ENCODE measurements around the gene ZNF839. TPM values are rescaled to one million over a fixed set of nuclear protein-coding genes. Genes with fewer than 3 reads are reported as not detected.

Gene ZNF839
- polyA plus RNA-seq, 2 of the 4 experiments (the other 2 are of a cell fraction): 6.0 to 10.8 TPM

DNA sequence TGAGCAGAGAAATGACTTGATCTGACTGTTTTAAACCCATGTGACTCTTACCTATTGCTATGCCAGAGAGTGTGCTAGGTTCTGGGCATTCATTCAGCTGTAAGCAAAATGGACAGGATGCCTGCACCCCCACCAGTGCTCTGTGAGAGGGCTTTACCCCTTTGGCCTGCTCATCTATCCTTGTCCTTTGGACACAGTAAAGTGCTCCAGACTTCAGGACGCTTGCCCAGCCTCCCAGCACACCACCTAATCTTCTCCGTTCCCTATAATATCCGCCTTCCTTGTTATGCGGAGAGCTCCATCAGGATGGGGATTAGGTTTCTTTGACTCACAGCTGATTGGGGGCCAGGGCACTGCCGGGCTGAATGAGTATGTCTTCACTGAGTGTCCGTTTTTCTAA lies 4.4 kb upstream of the ZNF839 start (continued):
- TF ChIP-seq, protein P1, sequence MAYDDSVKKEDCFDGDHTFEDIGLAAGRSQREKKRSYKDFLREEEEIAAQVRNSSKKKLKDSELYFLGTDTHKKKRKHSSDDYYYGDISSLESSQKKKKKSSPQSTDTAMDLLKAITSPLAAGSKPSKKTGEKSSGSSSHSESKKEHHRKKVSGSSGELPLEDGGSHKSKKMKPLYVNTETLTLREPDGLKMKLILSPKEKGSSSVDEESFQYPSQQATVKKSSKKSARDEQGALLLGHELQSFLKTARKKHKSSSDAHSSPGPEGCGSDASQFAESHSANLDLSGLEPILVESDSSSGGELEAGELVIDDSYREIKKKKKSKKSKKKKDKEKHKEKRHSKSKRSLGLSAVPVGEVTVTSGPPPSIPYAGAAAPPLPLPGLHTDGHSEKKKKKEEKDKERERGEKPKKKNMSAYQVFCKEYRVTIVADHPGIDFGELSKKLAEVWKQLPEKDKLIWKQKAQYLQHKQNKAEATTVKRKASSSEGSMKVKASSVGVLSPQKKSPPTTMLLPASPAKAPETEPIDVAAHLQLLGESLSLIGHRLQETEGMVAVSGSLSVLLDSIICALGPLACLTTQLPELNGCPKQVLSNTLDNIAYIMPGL (CRISPR knock-in tag; IDR thresholded peaks at IDR 0.05; ENCODE audit: borderline replicate concordance): no peak
- TF ChIP-seq, protein P2, sequence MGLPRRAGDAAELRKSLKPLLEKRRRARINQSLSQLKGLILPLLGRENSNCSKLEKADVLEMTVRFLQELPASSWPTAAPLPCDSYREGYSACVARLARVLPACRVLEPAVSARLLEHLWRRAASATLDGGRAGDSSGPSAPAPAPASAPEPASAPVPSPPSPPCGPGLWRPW (IDR thresholded peaks at IDR 0.05): no peak

DNA sequence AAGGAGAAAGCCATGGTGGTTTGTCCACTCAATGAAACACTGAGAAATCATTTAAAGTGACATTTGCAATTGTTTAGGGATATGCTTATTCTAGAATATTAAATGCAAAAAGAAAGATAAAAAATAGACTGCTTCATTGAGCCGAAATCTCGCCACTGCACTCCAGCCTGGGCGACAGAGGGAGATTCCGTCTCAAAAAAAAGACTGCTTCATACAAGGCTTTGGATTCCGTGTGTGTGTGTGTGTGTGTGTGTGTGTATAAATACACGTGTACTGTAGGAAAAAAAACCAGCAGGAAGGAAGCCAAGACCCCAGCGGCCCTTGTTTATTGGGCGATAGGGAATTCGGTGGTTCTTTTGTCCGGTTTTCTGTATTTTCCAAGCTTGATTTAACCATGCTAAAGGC lies 3.2 kb upstream of the ZNF839 start:
- Histone ChIP-seq H3K4me1 (peaks cover 36% of the 10 kb centered on the region), H3K9me3 (no peaks in the 10 kb centered on the region), H3K4me2 (peak overlapping the region; percentile 81), H3K27ac (peak overlapping the region; percentile 73 to 99), H3K4me3 (peak overlapping the region; percentile 37)
- 4% methylated on average over 10 of the region's 10 CpGs for WGBS (ENCODE audit: missing lambda C conversion rate)
- DNase-seq (ENCODE audit: low read depth in 1 of 2, low spot score in 1 of 2) (peak in 1 of 2 experiments; percentile 74), ATAC-seq (no peak), FAIRE-seq (no peak)
- TF ChIP-seq NPAS2 (CRISPR knock-in tag; IDR thresholded peaks at IDR 0.05; ENCODE audit: borderline replicate concordance) (0 out of 2 replicates have a peak, but pooled peaks have one; percentile 39), SREBF2 (IDR thresholded peaks at IDR 0.05) (no peak)
- ChIA-PET CTCF (interaction anchor here (0.6 to 8.8 kb wide), 37 partner anchors 9 to 1929 kb away, joined by 3 to 100 read pairs (median 5); partner anchors contain the start of genes DYNC1H1 and MOK), POLR2A (interaction anchor here (0.6 to 1.1 kb wide), 8 partner anchors 8 to 1693 kb away, joined by 3 to 8 read pairs (median 3); partner anchors contain the start of gene MOK)

DNA sequence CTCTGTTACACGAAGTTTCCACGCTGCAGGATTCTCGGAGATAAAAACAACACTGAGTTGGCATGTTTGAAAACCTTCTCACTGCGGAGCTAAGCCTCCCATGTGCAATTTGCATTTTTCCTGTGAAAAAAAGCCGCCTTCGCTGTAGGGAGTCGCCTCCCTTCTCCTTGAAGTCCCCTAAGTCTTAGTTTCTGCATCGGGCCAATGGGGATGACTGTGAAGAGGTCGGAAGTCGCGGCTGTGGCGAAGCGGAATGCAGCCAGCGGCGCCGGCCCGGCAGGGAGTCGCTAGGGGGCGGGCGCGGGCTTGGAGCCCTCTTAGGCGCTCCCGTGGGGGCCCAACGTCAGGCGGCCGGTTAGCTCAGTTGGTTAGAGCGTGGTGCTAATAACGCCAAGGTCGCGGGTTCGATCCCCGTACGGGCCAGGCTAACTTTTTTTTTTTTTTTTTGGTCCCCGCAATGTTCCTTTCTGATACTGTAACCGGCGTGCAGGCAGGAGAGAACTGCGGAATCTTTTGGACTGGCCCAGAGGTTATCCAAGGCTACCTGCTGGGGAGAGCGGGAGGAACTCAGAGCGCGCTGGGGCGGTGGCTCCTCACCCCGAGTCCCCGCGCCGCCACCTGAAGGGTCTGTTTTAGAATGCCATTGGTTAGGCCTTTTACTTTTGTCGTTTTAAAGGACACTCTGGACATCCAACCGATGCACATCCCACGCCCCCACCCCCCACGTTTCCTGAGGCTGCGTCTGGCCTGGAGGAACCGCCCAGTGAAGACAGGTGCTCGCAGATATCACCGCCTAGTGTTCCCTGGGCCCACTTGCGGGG lies 2.6 kb upstream of the ZNF839 start:
- CTCF ChIA-PET: interaction anchor here (0.6 to 8.8 kb wide), 39 partner anchors 8 to 1930 kb away, joined by 3 to 100 read pairs (median 4); partner anchors contain the start of genes DYNC1H1 and MOK
- H3K9me3 ChIP-seq: no peaks in the 10 kb centered on the region
- H3K27ac ChIP-seq: peak overlapping the region; percentile 79 to 99
- WGBS (ENCODE audit: missing lambda C conversion rate): under 1% methylated on average over 39 of the region's 54 CpGs
- H3K4me1 ChIP-seq: peaks cover 36% of the 10 kb centered on the region
- ATAC-seq: peak; percentile 65 to 82
- H3K4me2 ChIP-seq: peak overlapping the region; percentile 90
- POLR2A ChIA-PET: interaction anchor here (0.6 to 1.1 kb wide), 10 partner anchors 8 to 1693 kb away, joined by 3 to 8 read pairs (median 3); partner anchors contain the start of genes CINP, MOK and TECPR2
- H3K4me3 ChIP-seq: peak overlapping the region; percentile 51
- DNase-seq (ENCODE audit: low read depth in 1 of 2, low spot score in 1 of 2): peak; percentile 86 to 93
- peak; percentile 72 for FAIRE-seq
- TF ChIP-seq POLR2AphosphoS2 (conservative IDR thresholded peaks at IDR 0.05; ENCODE audit: low read length): no peak
- no peak for TF ChIP-seq RFX5 (IDR thresholded peaks at IDR 0.05)
- TF ChIP-seq EP300 (IDR thresholded peaks at IDR 0.05): no peak; a peak in 1 of 5 replicates
- TF ChIP-seq FOSB (CRISPR knock-in tag; IDR thresholded peaks at IDR 0.05): no peak
- TF ChIP-seq ZC3H11A (IDR thresholded peaks at IDR 0.05): no peak
- peak; percentile 70; the same call in 1 of the 2 replicates for TF ChIP-seq KDM1A (IDR thresholded peaks at IDR 0.05; ENCODE audit: low read depth)
- no peak for TF ChIP-seq TP53 (CRISPR knock-in tag; IDR thresholded peaks at IDR 0.05)
- no peak for TF ChIP-seq TFCP2L1 (CRISPR knock-in tag; IDR thresholded peaks at IDR 0.05)
- TF ChIP-seq, protein P3, sequence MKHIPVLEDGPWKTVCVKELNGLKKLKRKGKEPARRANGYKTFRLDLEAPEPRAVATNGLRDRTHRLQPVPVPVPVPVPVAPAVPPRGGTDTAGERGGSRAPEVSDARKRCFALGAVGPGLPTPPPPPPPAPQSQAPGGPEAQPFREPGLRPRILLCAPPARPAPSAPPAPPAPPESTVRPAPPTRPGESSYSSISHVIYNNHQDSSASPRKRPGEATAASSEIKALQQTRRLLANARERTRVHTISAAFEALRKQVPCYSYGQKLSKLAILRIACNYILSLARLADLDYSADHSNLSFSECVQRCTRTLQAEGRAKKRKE (CRISPR knock-in tag; IDR thresholded peaks at IDR 0.05; ENCODE audit: low read depth): no peak
- TF ChIP-seq HOXB13 (CRISPR knock-in tag; IDR thresholded peaks at IDR 0.05; ENCODE audit: low read depth): no peak
- TF ChIP-seq, protein P4, sequence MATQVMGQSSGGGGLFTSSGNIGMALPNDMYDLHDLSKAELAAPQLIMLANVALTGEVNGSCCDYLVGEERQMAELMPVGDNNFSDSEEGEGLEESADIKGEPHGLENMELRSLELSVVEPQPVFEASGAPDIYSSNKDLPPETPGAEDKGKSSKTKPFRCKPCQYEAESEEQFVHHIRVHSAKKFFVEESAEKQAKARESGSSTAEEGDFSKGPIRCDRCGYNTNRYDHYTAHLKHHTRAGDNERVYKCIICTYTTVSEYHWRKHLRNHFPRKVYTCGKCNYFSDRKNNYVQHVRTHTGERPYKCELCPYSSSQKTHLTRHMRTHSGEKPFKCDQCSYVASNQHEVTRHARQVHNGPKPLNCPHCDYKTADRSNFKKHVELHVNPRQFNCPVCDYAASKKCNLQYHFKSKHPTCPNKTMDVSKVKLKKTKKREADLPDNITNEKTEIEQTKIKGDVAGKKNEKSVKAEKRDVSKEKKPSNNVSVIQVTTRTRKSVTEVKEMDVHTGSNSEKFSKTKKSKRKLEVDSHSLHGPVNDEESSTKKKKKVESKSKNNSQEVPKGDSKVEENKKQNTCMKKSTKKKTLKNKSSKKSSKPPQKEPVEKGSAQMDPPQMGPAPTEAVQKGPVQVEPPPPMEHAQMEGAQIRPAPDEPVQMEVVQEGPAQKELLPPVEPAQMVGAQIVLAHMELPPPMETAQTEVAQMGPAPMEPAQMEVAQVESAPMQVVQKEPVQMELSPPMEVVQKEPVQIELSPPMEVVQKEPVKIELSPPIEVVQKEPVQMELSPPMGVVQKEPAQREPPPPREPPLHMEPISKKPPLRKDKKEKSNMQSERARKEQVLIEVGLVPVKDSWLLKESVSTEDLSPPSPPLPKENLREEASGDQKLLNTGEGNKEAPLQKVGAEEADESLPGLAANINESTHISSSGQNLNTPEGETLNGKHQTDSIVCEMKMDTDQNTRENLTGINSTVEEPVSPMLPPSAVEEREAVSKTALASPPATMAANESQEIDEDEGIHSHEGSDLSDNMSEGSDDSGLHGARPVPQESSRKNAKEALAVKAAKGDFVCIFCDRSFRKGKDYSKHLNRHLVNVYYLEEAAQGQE (IDR thresholded peaks at IDR 0.05): no peak
- TF ChIP-seq RAD21 (conservative IDR thresholded peaks at IDR 0.05 in 1 of 2, IDR thresholded peaks at IDR 0.05 in 1 of 2): peak in 1 of 2 experiments; percentile 11; a peak in 2 of 5 replicates
- TF ChIP-seq, protein P5, sequence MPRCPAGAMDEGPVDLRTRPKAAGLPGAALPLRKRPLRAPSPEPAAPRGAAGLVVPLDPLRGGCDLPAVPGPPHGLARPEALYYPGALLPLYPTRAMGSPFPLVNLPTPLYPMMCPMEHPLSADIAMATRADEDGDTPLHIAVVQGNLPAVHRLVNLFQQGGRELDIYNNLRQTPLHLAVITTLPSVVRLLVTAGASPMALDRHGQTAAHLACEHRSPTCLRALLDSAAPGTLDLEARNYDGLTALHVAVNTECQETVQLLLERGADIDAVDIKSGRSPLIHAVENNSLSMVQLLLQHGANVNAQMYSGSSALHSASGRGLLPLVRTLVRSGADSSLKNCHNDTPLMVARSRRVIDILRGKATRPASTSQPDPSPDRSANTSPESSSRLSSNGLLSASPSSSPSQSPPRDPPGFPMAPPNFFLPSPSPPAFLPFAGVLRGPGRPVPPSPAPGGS (IDR thresholded peaks at IDR 0.05): no peak
- peak; percentile 98 for TF ChIP-seq SREBF2 (IDR thresholded peaks at IDR 0.05)
- TF ChIP-seq, protein P6, sequence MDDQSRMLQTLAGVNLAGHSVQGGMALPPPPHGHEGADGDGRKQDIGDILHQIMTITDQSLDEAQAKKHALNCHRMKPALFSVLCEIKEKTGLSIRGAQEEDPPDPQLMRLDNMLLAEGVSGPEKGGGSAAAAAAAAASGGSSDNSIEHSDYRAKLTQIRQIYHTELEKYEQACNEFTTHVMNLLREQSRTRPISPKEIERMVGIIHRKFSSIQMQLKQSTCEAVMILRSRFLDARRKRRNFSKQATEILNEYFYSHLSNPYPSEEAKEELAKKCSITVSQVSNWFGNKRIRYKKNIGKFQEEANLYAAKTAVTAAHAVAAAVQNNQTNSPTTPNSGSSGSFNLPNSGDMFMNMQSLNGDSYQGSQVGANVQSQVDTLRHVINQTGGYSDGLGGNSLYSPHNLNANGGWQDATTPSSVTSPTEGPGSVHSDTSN (IDR thresholded peaks at IDR 0.05): no peak
- TF ChIP-seq, protein P7, sequence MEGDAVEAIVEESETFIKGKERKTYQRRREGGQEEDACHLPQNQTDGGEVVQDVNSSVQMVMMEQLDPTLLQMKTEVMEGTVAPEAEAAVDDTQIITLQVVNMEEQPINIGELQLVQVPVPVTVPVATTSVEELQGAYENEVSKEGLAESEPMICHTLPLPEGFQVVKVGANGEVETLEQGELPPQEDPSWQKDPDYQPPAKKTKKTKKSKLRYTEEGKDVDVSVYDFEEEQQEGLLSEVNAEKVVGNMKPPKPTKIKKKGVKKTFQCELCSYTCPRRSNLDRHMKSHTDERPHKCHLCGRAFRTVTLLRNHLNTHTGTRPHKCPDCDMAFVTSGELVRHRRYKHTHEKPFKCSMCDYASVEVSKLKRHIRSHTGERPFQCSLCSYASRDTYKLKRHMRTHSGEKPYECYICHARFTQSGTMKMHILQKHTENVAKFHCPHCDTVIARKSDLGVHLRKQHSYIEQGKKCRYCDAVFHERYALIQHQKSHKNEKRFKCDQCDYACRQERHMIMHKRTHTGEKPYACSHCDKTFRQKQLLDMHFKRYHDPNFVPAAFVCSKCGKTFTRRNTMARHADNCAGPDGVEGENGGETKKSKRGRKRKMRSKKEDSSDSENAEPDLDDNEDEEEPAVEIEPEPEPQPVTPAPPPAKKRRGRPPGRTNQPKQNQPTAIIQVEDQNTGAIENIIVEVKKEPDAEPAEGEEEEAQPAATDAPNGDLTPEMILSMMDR (IDR thresholded peaks at IDR 0.05): peak; percentile 68
- TF ChIP-seq CEBPB (IDR thresholded peaks at IDR 0.05): peak in 1 of 2 experiments; percentile 32; a peak in 1 of 4 replicates
